ENCODE results near the gene NINL.

- TF ChIP-seq, protein P1, sequence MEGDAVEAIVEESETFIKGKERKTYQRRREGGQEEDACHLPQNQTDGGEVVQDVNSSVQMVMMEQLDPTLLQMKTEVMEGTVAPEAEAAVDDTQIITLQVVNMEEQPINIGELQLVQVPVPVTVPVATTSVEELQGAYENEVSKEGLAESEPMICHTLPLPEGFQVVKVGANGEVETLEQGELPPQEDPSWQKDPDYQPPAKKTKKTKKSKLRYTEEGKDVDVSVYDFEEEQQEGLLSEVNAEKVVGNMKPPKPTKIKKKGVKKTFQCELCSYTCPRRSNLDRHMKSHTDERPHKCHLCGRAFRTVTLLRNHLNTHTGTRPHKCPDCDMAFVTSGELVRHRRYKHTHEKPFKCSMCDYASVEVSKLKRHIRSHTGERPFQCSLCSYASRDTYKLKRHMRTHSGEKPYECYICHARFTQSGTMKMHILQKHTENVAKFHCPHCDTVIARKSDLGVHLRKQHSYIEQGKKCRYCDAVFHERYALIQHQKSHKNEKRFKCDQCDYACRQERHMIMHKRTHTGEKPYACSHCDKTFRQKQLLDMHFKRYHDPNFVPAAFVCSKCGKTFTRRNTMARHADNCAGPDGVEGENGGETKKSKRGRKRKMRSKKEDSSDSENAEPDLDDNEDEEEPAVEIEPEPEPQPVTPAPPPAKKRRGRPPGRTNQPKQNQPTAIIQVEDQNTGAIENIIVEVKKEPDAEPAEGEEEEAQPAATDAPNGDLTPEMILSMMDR (IDR thresholded peaks at IDR 0.05) = no peak
- TF ChIP-seq POLR2A (IDR thresholded peaks at IDR 0.05) = no peak
These were observed 35.4 kb downstream of the NINL start for GRCh38 chr20:25549843-25550477.

Data from Peyer's patch (tissue), 4 donors.